Measurements from ENCODE around the gene BRWD1.

DNA sequence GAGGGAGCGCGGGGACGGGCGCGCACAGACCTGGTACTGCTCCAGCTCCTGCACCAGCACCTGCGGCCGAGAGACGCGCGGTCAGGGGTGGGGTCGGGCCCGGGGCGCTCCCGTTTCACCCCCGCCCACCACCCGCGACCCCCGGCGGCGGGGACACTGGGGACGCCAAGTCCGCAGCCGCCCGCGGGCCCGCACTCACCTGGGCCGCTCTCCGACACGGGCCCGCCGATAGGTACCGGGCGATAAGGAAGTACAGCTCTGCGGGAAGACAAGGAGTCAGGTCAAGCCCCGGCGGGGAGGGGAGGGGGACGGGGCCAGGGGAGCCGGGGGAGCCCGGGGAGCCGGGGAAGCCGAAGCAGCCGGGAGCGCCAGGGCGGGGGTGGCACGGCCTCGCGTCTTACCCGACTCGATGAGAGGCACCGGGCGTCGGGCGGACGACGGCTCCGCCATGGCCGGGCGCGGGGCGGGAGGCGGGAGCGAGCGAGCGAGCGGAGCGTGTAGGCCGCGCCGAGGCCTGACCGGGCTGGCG lies 326 bp downstream of the BRWD1 start:
- TF ChIP-seq, protein P1, sequence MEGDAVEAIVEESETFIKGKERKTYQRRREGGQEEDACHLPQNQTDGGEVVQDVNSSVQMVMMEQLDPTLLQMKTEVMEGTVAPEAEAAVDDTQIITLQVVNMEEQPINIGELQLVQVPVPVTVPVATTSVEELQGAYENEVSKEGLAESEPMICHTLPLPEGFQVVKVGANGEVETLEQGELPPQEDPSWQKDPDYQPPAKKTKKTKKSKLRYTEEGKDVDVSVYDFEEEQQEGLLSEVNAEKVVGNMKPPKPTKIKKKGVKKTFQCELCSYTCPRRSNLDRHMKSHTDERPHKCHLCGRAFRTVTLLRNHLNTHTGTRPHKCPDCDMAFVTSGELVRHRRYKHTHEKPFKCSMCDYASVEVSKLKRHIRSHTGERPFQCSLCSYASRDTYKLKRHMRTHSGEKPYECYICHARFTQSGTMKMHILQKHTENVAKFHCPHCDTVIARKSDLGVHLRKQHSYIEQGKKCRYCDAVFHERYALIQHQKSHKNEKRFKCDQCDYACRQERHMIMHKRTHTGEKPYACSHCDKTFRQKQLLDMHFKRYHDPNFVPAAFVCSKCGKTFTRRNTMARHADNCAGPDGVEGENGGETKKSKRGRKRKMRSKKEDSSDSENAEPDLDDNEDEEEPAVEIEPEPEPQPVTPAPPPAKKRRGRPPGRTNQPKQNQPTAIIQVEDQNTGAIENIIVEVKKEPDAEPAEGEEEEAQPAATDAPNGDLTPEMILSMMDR (conservative IDR thresholded peaks at IDR 0.05; ENCODE audit: low read length): no peak
- no peak for TF ChIP-seq EZH2phosphoT487 (IDR thresholded peaks at IDR 0.05; ENCODE audit: borderline replicate concordance, low read depth, low read length)
